Hepatocyte (in vitro differentiated cells): Measurements from ENCODE around the gene LGR5. TPM values are rescaled to one million over a fixed set of nuclear protein-coding genes. Genes with fewer than 3 reads are reported as not detected.

Source experiments
- DNase-seq: peaks from one replicate; pipeline ENCODE4 v3.0.0-alpha.2; 2016; ENCODE audit warnings: low spot score
- H2AFZ ChIP-seq: fragments of 200-600 bp; sonication (generic); 2 replicates; pipeline ENCODE4 v1.6.0; 2016; ENCODE audit warnings: antibody characterized with exemption, mild to moderate bottlenecking
- H3K27ac ChIP-seq: fragments of 200-600 bp; sonication (generic); 2 replicates; pipeline ENCODE4 v1.5.1; 2016; ENCODE audit warnings: mild to moderate bottlenecking
- H3K27me3 ChIP-seq: fragments of 200-600 bp; sonication (generic); 2 replicates; pipeline ENCODE4 v1.6.1; 2016
- H3K36me3 ChIP-seq: fragments of 200-600 bp; sonication (generic); replicated peaks from 2 replicates; pipeline ENCODE4 v1.5.1; 2016; ENCODE audit warnings: low read depth; ENCODE audit not compliant: insufficient read depth
- H3K4me1 ChIP-seq: fragments of 200-600 bp; sonication (generic); 2 replicates; pipeline ENCODE4 v1.5.1; 2016; ENCODE audit warnings: mild to moderate bottlenecking, moderate library complexity; ENCODE audit not compliant: insufficient read depth
- H3K4me2 ChIP-seq: fragments of 200-600 bp; sonication (generic); 2 replicates; pipeline ENCODE4 v1.6.0; 2016
- H3K4me3 ChIP-seq: fragments of 200-600 bp; sonication (generic); 2 replicates; pipeline ENCODE4 v1.5.1; 2016; ENCODE audit warnings: mild to moderate bottlenecking
- H3K79me2 ChIP-seq: fragments of 200-600 bp; sonication (generic); 2 replicates; pipeline ENCODE4 v1.6.0; 2017; ENCODE audit warnings: mild to moderate bottlenecking
- H3K9me2 ChIP-seq: fragments of 200-600 bp; sonication (generic); replicated peaks from 2 replicates; pipeline ENCODE4 v1.6.0; 2017; ENCODE audit warnings: mild to moderate bottlenecking; ENCODE audit not compliant: insufficient read depth
- H3K9me3 ChIP-seq: fragments of 200-600 bp; sonication (generic); 2 replicates; pipeline ENCODE4 v1.5.1; 2016; ENCODE audit warnings: low read depth, mild to moderate bottlenecking
- H4K20me1 ChIP-seq: fragments of 200-600 bp; sonication (generic); 2 replicates; pipeline ENCODE4 v1.6.0; 2016; ENCODE audit warnings: mild to moderate bottlenecking; ENCODE audit not compliant: insufficient read depth, poor library complexity, severe bottlenecking
- EZH2 ChIP-seq: fragments of 200-600 bp; sonication (generic); IDR thresholded peaks from 2 replicates; pipeline ENCODE4 v1.6.1; 2016; ENCODE audit warnings: antibody characterized with exemption, mild to moderate bottlenecking, borderline replicate concordance
- EZH2phosphoT487 ChIP-seq: fragments of 200-600 bp; sonication (generic); IDR thresholded peaks from one replicate; pipeline ENCODE4 v1.6.1; 2018; ENCODE audit warnings: antibody characterized with exemption, mild to moderate bottlenecking, low read depth, moderate library complexity; ENCODE audit not compliant: unreplicated experiment, severe bottlenecking
- WGBS: methylation state at CpG from one replicate; pipeline ENCODE4 v1.1.6; 2016; ENCODE audit warnings: low lambda C conversion rate; ENCODE audit errors: missing lambda C conversion rate; 5-methylcytosine and 5-hydroxymethylcytosine counted together
- polyA plus RNA-seq: library from polyadenylated mRNA; unstranded; fragments of >200 nt; fragmentation: Nextera tagmentation; extraction: Ambion mirVana; gene quantifications from 2 replicates; pipeline ENCODE4 v1.2.1, GENCODE V29; 2016
- total RNA-seq: library from RNA; depleted of rRNA; stranded (reverse); fragments of >200 nt; gene quantifications from 2 replicates; pipeline ENCODE4 v1.2.3, GENCODE V29; 2014
- TF ChIP-seq, protein P1 (sequence below): fragments of 200-600 bp; sonication (generic); IDR thresholded peaks from 2 replicates; pipeline ENCODE4 v1.5.1; 2016; ENCODE audit warnings: antibody characterized with exemption, mild to moderate bottlenecking; ENCODE audit not compliant: poor library complexity

LGR5 gene
- total and polyA plus RNA-seq, 2 experiments from 2014 or later, result 4.4 to 5.7 TPM

DNA sequence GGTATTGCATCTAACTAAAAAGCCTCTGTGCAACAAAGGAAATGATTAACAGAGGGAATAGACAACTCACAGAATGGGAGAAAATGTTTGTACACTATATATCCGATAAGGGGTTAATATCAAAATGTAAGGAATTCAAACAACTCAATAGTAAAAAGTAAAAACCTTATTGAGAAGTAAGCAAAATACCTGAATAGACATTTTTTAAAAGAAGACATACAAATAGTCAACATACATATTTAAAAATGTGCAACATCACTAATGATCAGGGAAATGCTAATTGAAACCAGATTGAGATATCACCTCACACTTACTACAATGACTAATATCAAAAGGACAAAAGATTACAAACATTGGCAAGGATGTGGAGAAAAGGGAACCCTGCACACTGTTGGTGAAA lies 31.9 kb upstream of the LGR5 start:
- Histone ChIP-seq H3K9me2 (no peaks in the 10 kb centered on the region), H3K36me3 (no peaks in the 10 kb centered on the region), H4K20me1 (no peaks in the 10 kb centered on the region), H3K27ac (no peak overlapping the region), H3K4me2 (no peak overlapping the region), H3K4me3 (no peak overlapping the region), H3K4me1 (no peaks in the 10 kb centered on the region), H3K79me2 (no peaks in the 10 kb centered on the region), H3K9me3 (peaks cover 6% of the 10 kb centered on the region), H3K27me3 (no peaks in the 10 kb centered on the region), H2AFZ (no peak overlapping the region)
- TF ChIP-seq, protein P1, sequence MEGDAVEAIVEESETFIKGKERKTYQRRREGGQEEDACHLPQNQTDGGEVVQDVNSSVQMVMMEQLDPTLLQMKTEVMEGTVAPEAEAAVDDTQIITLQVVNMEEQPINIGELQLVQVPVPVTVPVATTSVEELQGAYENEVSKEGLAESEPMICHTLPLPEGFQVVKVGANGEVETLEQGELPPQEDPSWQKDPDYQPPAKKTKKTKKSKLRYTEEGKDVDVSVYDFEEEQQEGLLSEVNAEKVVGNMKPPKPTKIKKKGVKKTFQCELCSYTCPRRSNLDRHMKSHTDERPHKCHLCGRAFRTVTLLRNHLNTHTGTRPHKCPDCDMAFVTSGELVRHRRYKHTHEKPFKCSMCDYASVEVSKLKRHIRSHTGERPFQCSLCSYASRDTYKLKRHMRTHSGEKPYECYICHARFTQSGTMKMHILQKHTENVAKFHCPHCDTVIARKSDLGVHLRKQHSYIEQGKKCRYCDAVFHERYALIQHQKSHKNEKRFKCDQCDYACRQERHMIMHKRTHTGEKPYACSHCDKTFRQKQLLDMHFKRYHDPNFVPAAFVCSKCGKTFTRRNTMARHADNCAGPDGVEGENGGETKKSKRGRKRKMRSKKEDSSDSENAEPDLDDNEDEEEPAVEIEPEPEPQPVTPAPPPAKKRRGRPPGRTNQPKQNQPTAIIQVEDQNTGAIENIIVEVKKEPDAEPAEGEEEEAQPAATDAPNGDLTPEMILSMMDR, result no peak
- DNase-seq, result no peak
- 83% methylated on average over 1 of the region's 1 CpG for WGBS

- Histone ChIP-seq H3K9me3 (peaks cover 6% of the 10 kb centered on the region), H3K27me3 (no peaks in the 10 kb centered on the region), H2AFZ (no peak overlapping the region), H3K79me2 (no peaks in the 10 kb centered on the region), H3K27ac (no peak overlapping the region), H3K4me3 (no peak overlapping the region), H3K36me3 (no peaks in the 10 kb centered on the region), H3K9me2 (no peaks in the 10 kb centered on the region), H3K4me1 (no peaks in the 10 kb centered on the region), H3K4me2 (no peak overlapping the region), H4K20me1 (no peaks in the 10 kb centered on the region)
- no peak for TF ChIP-seq EZH2phosphoT487
- TF ChIP-seq, protein P1, result no peak
- DNase-seq, result no peak
These were observed 28.8 kb upstream of the LGR5 start for GRCh38 chr12:71410844-71411243.

DNA sequence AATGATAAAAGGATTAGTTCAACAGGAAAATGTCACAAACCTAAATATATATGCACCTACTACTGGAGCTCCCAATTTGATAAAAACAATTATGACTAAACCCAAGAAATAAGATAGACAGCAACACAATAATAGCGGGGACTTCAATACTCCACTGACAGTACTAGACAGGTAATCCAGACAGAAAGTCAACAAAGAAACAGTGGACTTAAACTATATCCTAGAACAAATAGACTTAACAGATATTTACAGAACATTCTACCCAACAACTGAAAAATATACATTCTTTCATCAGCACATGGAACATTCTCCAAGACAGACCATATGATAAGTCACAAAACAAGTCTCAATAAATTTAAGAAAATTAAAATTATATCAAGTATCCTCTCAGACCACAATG lies 28.0 kb upstream of the LGR5 start:
- peaks cover 6% of the 10 kb centered on the region for H3K9me3 ChIP-seq
- no peak overlapping the region for H3K27ac ChIP-seq
- DNase-seq, result no peak
- H4K20me1 ChIP-seq, result no peaks in the 10 kb centered on the region
- no peak overlapping the region for H3K4me3 ChIP-seq
- H3K79me2 ChIP-seq, result no peaks in the 10 kb centered on the region
- no peak overlapping the region for H2AFZ ChIP-seq
- WGBS, result 95% methylated on average over 1 of the region's 1 CpG
- no peak for TF ChIP-seq EZH2
- no peak for TF ChIP-seq EZH2phosphoT487
- TF ChIP-seq, protein P1, result no peak
- H3K36me3 ChIP-seq, result no peaks in the 10 kb centered on the region
- H3K9me2 ChIP-seq, result no peaks in the 10 kb centered on the region
- no peak overlapping the region for H3K4me2 ChIP-seq
- H3K27me3 ChIP-seq, result no peaks in the 10 kb centered on the region
- H3K4me1 ChIP-seq, result no peaks in the 10 kb centered on the region
